HG03066 (cell line): ENCODE results near the gene SMKR1.
"Not testable (repeated sequence)": the region's sequence is repeated elsewhere in the genome, so short reads cannot be mapped to it uniquely, and the experiment has no call there.

Experiments
- ATAC-seq: cut with Tn5 transposase; IDR thresholded peaks from one replicate; pipeline ENCODE4 v1.9.1; 2021; ENCODE audit warnings: low read depth; ENCODE audit not compliant: unreplicated experiment

SMKR1 gene

DNA sequence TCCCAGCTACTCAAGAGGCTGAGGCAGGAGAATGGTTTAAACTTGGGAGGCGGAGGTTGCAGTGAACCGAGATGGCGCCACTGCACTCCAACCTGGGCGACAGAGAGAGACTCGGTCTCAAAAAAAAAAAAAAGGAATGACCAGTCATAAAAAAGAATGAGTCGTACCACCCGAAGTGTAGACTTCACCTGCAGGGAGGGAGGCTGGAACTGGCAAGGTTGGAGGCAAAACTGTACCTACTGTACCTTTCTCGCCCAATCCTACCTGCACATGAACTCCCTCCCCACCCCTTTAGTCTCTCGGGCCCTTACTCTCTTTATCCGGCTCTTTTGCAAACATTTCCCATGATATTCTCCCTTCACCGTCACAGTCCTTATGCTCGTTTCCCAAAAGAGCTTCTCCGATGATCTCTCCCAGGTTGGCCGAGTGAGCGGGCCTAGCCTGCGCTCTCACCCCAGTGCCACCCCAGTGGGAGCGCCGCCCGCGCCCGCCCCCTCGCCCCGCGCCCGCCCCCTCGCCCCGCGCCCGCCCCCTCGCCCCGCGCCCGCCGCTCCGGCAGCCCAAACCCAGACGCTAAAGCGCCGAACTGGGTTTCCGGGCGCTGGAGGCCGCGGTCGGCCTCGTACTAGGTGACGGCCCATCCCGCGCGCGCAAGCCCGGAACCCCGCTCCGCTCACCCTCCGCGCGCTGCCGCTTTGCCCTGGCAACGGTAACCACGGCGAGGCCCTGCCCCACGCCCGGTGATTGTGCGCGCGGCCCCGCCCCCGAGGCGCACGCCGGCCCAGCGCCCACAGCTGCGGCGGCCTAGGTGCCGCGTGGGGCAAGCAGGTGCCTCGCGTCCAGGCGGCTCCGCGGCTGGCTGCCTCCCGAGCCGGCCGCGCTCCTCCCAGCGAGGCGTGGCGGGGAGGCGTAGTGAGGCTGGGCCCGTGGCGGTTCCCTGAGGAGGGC, at the start of gene SMKR1:
Gene SMKR1 (plus strand): TSS at position 772 of the 948 bp plus-strand sequence. CDS start 294 bp downstream, outside the sequence.
- peak; percentile 81 for ATAC-seq

DNA sequence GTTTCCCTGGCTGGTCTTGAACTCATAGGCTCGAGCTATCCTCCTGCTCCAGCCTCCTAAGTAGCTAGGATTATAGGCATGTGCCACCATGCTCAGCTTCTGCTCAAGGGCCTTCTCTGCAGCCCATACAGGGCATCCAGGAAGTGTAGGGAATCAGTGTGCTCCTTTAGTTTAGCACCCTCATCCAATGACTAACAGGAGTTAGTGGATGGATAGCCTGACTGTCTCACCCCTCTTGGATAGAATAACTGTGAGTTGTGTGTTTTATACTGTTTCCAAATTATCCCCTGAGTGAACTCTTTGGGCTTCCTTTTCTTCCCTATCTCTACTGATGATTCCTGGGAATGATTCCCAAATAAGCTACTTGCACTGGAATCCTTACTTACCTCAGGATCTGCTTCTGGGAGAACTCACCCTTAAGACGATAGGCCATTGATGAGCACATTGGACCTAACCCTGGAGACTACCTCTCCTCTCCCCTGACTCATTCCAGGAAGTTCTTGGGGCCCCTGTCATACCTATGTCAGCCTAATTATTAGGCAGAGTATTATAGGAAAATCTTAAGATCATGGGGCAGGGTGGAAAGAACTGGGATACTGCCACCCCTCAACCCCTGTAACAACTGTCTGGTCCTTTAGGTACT, 49.6 kb upstream of the SMKR1 start:
- no peak for ATAC-seq

DNA sequence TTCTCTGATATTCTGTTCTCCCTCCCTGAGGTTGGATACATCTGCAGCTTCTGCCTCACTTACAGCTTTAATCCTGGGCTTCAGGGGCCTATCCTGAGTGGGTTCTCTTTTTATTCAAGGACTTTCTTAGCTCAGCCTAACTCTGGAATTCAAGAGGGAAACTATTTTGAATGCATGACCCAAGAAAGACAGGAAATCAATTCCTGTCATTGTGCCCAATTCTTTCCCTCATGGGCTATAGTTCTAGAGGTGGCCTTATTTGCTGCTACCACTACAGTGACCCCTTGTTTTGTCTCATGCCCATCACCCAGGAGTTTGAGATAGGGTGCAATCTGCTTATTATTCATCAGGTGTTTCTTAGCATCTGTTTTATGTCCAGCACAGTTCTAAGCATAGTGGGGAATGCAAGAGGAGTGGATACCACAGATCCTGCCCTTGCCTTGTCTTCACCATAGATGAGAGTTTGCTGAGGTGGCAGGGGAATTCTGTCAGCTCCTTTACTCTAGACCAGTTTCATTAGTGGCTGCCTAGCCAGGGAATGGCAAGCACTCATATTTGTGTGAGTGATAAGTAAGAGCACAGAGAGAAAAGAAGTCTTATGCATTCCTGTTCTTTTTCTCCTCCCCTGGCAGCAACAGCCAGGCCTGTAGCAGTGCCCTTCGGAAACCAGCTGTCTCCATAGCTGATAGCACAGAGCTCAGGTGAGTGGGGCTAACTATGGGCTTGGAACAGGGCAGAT, 48.7 kb upstream of the SMKR1 start:
- no peak for ATAC-seq

DNA sequence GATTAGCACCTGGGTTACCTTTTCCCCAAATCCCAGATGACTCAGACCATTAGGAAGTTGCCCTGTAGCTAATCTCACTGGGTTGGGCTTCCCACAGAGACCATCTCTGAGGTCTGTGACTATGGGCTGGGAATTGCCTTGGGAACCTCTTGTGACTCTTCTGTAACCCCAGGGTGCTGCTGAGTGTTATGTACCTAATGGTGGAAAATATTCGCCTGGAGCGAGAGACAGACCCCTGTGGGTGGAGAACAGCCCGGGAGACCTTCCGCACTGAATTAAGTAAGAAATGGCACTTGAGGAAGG, 48.1 kb upstream of the SMKR1 start:
- no peak for ATAC-seq

DNA sequence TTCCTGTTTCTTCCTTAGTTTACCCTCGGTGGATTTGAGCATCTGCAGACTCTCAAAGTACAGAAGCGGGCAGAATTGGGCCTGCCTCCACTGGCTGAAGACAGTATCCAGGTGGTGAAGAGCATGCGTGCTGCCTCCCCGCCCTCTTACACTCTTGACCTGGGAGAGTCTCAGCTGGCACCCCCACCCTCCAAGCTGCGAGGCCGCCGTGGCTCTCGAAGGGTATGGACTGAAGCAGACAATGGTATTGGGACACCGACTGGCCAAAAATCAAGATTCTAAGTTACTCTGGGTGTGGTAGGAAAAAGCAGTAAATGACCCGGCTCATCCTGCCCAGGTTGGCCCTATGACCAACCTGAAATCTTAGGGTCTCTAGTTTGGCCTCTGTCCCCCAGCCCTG, 45.9 kb upstream of the SMKR1 start:
- no peak for ATAC-seq

DNA sequence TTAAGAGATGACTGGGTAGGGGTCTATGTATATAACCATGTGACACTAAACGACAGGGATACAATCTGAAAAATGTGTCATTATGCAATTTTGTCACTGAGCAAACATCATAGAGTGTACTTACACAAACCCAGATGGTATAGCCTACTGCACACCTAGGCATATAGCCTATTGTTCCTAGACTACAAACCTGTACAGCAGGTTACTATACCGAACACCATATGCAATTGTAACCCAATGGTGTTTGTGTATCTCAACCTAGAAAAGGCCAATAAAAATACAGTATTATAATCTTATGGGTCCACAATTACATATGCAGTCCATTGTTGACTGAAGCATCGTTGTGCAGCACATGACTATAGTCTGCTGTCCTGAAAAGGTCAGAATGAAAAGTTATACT, 45.2 kb upstream of the SMKR1 start:
- no peak for ATAC-seq

DNA sequence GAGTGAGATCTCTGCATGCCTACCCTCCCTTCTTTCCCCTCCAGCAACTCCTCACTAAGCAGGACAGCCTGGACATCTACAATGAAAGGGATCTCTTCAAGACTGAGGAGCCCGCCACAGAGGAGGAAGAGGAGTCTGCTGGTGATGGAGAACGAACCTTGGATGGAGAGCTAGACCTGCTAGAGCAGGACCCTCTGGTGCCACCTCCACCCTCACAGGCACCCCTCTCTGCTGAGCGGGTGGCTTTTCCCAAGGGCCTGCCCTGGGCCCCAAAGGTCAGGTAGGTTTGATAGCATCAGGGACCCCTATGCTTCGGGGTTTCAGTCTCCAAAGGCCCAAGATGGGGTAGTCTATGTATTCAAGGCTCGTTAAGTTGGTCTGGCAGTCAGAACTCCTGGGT, 44.2 kb upstream of the SMKR1 start:
- no peak for ATAC-seq

DNA sequence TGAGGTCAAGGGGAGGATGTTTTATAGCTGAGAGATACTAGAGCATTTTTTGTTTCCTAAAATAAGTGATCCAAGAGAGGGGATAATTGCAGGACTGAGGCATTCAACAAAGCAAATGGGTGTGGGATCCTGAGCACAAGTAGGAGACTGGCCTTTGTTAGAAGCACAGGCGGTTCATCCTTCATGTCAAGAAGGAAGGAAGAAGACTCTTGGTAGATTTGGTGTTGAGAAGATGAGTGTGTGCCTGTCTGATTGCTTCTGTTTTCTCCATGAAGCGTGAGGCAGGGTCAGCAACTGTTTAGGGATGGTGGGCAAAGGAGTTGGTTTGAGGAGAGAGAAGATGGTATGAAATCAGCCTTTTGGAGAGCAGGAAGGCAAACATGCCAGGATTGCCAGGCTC, 40.5 kb upstream of the SMKR1 start:
- ATAC-seq: no peak

DNA sequence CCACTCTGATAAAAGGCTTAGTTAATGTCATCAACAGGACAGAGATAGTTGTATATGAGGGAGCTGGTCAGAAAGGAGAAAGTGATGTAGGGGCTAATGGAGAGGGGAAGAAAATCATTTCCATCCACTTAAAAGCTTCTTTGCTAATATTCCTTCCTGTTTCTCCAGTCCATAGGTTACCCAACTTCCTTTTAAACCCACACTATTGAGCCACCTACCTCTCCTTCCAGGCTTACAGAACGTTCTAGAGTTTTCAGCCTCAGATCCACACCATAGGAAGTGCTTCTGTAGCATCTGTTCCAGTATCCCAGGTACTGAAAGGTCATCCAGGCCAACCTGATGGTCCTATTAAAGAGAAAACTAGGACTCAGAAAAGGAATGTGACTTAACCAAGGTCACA, 39.9 kb upstream of the SMKR1 start:
- no peak for ATAC-seq

DNA sequence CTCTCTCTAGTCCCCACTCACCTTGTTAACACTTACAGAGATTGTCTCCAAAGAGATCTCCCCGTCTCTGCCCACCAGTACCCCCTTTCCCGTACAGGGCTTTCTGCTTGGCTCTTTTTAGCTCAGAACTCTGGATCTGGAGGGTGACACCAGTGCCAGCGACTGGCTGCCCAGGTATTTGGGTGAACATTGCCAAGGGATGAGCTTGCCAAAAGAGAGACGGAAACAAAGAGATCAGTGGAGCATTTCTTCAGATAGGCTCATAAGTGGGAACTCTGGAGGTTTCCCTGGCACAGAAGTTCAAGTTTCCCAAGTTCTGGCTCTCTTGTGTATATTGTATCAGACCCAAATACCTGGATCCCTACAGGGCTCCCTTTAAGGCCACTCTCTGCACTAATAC, 38.1 kb upstream of the SMKR1 start:
- no peak for ATAC-seq

DNA sequence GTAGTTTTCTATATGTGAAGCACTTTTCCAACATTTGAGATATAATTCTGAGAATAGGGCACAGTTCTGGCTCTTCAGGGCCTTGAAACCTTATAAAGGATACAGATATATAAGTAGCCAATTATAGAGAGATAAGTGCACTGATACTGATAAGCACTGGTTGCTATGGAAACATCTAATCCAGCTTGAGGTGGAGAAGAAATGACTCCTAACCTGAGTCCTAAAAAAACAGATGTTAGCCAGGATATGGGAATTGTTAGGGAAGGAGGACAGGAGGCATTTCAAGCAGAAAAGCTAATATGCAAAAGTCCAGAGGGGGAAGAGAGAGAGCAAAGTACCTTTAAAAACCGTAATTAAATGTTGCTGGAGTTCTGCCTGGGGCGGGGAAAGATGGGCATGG, 37.3 kb upstream of the SMKR1 start:
- ATAC-seq: no peak

DNA sequence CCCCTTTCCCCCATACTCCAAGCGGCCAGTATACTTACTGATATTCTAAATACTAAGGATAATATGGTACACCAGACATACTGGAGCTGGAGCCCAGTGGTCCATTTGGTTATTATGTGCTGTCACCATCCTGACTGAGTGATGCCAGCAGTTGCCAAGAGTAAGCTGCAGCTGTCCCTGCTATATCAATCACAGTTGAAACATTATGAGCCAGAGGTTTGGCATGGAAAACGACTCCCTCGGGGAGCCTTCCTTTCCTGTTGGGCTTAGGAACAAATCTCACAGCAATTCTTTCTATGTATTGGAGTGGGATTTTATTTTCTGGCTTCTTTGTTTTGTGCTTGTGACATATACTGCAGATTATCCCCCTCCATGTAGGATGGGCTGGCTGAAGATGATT, 35.5 kb upstream of the SMKR1 start:
- no peak for ATAC-seq

DNA sequence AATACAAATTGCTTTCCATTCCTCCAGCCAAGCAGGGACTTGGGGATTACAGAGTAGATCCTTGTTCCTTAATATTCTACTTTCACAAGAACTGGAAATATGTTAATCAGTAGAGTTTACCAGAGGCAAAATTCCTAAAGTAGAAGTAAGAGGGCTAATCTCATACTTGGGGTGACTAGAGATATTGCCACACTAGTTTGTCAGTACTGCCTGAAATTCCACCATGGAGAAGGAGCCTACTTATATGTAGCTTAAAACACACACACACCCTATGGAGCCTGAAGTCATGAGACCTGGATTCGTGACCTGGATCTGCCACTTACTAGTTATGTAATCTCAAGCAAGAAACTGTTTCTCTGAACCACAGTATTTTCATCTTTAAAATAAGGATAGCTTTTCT, 34.2 kb upstream of the SMKR1 start:
- no peak for ATAC-seq

DNA sequence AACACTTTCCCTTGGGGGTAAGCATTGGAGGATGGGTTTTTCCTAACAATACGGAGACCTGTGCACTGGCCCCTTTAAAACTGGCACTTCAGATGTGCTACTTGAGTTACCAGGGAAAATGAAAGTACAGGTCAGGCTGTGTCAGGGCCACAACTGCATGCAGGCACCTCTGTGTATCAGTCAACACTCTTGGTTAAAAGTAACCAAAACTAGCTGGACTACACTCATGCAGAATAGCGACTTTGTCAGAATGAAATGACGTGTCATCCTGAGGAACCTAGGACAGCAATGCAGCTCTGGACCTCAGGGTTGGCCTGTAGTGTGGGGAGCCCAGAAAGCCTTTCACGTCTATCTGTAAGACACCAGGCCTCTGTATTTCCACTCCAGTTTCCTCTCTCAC, 33.8 kb upstream of the SMKR1 start:
- no peak for ATAC-seq

DNA sequence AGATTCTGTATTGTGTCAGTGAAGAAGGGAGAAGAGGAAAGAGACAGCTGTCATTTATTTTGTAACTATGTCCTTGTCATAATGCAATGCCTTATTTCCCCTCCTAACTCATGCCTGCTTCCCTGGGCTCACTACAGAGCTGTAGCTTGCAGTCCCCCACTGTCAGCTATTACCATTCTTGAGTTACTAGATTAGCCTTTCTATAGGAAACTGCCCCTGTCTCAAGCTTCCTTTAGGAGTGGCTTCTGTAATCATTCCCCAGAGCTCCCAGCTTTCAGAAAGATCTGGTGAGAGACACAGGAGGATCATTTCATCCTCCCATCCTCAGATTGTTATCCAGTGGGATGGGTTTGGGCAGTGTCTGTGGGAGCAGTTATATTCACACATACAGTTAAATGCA, 32.4 kb upstream of the SMKR1 start:
- ATAC-seq: no peak

DNA sequence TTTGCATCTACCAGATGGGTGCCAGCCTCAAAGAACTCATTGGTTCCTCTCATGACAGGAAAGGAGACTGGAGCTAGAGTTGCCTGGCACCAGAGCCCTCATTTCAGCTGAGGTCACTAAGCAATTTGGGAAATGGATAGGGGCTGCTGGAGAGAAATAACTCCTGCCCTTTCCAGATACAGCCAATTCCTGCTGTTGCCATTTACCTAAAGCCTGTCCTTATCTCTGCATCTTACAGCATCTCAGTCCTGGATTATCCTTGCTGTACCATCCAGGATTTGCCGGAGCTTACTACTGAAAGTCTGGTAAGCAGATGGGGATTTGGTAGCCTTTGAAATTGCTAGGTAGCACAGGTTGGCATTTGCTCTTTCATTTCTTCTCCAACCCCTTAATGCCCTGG, 31.9 kb upstream of the SMKR1 start:
- ATAC-seq: no peak

DNA sequence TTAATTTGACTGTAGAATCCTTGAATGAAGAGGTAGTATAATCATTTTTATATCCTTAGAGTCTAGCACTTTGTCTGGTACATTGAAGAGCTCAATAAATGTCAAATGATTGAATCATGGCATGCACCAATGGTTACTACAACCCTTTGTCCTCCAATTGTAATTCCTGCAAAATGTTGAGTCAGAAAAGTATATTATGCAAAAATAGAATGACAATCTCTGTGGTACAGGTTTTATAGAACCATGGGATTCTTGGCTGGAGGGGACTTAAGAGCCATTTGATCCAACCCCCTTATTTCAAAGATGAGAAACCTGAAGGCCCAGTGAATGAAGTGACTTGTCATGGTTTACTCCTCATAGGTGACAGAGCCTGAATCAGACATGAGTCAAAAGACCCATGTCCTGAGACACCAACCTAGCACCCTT, 30.9 kb upstream of the SMKR1 start:
- no peak for ATAC-seq

DNA sequence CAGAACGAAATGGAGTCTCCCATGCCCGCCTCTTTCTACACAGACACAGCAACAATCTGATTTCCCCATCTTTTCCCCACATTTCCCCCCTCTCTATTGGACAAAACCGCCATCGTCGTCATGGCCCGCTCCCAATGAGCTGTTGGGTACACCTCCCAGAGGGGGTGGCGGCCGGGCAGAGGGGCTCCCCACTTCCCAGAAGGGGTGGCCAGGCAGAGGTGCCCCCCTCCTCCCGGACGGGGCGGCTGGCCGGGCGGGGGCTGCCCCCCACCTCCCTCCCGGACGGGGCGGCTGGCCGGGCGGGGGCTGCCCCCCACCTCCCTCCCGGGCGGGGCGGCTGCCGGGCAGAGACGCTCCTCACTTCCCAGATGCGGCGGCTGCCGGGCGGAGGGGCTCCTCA, 26.4 kb upstream of the SMKR1 start:
- ATAC-seq: not testable (repeated sequence)

DNA sequence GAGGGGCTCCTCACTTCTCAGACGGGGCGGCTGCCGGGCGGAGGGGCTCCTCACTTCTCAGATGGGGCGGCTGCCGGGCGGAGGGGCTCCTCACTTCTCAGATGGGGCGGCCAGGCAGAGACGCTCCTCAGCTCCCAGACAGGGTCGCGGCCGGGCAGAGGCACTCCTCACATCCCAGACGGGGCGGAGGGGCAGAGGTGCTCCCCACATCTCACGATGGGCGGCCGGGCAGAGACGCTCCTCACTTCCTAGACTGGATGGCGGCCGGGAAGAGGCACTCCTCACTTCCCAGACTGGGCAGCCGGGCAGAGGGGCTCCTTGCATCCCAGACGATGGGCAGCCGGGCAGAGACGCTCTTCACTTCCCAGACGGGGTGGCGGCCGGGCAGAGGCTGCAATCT, 25.9 kb upstream of the SMKR1 start:
- ATAC-seq: not testable (repeated sequence)

DNA sequence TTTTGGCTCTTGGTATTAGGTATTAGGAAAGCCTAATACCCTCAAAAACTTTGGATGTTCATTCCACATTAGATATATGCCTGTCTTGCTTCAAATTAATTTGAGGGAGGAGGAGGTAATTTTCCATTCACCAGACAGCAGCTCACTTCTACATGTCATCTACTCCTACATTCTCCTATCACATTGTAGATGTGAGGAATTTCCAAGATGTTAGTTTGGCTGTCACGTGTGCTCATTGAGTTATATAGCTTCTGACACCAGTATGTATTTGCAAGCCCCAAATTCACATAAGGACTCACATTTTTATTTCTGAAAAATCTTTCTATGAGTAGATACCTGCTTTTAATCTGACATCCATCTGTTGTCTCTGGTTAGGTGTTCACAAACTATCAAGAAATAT, 22.5 kb upstream of the SMKR1 start:
- ATAC-seq: no peak

DNA sequence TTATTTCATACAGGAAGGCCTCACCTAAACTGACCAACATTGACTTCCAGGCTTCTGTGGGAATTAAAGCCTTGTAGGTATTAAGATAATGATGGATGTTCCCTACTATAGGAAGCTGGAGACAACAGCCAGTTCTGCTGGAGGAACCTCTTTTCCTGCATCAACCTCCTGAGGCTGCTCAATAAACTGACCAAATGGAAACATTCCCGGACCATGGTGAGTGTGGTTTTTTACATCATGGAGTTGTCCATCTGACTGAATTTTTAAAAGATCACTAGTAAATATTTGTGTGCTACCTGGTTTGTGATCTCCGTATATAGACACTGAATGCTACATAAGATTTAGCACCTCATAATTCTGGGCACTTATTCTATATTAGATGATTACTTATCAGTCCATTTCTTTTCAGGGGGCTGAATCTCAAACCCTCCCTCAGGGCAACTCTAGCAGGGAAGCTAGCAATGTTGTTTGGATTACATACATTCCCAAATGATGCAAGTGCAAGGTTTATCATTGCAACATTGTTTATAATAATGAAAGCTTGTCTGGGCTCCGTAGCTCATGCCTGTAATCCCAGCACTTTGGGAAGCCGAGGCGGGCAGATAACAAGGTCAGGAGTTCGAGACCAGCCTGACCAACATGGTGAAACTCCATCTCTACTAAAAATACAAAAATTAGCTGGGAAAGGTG, 21.5 kb upstream of the SMKR1 start:
- no peak for ATAC-seq
